Stimulated activated CD4-positive, alpha-beta T cell treated with anti-CD3 and anti-CD28 coated beads, TNF-alpha, amount 100 ng/mL, for 1 hour (primary cell): ENCODE results near the gene TBC1D13.
"Not testable (repeated sequence)": the region's sequence is repeated elsewhere in the genome, so short reads cannot be mapped to it uniquely, and the experiment has no call there.

Source experiments
- DNase-seq, 3 donors: peaks; one replicate each; pipeline ENCODE4 v3.0.0-alpha.2; 2020; ENCODE audit warnings: low read depth in 3 of 3, low spot score in 1 of 3

Gene TBC1D13

DNA sequence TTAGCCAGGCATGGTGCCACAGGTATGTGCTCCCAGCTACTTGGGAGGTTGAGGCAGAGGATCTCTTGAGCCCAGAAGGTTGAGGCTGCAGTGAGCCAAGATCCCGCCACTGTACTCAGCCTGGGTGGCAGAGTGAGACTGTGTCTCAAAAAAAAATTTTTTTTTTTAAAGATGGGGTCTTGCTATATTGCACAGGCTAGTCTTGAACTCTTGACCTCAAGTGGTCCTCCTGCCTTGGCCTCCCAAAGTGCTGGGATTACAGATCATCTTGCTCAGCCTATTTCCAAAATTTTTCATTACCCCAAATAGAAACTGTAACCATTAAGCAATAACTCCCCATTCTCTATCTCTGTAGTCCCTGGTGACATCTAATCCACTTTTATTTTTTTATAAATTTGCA lies 4.4 kb upstream of the TBC1D13 start:
- DNase-seq, result no peak

DNA sequence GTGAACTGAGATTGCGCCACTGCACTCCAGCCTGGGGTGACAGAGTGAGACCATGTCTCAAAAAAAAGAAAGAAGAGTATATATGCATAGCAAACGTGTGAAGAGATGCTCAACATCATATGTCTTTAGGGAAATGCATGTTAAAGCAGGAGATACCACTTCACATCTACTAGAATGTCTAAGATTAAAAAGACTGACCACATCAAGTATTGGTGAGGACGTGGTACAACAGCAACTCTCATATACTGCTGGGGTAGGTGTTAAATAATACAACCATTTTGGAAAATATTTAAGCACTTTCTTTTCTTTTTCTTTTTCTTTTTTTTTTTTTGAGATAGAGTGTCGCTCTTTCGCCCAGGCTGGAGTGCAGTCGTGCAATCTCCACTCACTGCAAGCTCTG lies 1.6 kb upstream of the TBC1D13 start:
- DNase-seq, result no peak

DNA sequence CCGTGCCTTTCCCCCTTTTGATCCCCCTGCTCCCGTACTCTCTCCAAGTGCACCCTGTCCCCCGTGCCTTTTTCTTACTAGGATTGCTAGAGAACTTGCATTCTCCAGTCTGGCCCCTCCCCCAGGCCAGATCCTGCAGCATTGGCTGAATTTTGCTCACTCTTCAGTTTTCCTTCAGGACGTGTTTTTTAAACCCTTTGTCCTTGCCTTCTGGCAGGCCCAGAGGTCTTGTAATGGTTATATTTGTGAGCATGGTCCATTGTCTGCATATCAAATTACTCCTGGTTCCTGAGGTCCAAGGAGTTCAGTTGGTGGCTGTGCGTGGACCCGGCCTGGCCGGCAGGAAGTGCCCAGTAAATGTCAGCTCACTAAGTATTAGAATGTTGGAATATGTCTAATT lies 606 bp downstream of the TBC1D13 start:
- no peak for DNase-seq

- no peak for DNase-seq
Measured at GRCh38 chr9:128788445-128788844, 1.4 kb downstream of the TBC1D13 start.

DNA sequence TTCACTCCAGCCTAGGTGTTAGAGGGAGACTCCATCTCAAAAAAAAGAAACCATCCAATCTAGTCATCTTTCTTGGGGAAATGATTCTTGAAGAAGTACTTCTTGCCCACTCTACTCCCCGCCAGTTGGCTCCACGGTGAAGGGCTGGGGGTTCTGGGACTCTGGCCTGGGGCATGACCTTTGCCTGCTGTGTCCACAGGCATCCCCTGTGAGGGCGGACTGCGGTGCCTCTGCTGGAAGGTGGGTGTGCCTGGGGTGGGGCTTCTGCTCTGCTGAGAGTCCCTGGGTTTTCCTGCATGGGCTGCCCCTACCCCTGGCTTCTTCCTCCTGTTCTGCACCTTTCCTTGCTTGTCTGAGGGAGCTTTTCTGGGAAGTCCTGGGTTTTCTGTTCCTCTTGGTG lies 3.5 kb downstream of the TBC1D13 start:
- no peak for DNase-seq

GRCh38 chr9:128792134-128792533 lies 5.1 kb downstream of the TBC1D13 start:
- no peak for DNase-seq

DNA sequence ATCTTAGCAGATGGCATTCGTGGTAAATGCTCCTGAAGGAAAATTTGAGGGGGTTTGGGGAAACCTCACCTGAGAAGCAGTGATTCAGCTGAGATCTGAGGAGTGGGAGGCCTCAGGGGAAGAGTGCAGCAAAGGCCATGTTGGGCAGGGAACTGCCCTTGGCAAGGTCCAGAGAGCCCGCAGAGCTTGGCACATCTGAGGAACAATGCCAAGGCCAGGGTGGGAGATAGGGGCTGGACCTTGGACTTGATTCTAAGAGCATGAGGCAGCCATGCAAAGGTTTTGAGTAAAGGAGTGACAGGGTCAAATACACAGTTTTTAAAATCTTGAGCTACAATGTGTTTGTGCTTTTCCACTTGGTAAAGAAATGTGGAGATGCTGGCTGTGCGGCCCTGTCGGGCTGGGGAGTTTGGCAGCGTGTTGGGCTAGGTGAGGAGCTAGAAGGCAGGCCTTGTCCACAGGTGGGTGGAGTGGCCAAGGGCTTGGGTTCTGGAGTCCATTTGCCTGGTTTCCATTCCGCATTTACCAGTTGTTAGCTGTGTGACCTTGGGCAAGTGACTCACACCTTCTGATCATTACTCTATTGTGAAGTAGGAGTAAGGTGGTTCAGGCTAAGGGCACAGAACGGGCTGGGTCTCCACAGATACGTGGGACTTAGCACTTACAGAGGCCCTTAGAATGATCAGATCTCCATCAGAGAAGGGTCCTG lies 6.1 kb downstream of the TBC1D13 start:
- DNase-seq, result no peak

DNA sequence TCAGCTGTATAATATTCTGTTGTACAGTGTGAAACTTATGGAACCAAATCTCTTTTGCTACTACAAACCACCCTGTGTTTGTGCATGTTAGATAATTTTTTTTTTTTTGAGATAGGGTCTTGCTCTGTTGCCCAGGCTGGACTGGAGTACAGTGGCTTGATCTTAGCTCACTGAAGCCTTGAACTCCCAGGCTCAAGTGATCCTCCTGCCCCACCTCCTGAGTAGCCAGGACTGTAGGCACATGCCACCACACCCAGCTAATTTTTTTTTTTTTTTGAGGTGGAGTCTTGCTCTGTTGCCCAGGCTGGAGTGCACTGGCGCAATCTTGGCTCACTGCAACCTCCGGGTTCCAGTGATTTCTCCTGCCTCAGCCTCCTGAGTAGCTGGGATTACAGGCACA lies 7.9 kb downstream of the TBC1D13 start:
- DNase-seq, result not testable (repeated sequence)

- DNase-seq, result no peak
Measured at GRCh38 chr9:128798896-128799295, 11.8 kb downstream of the TBC1D13 start.

DNA sequence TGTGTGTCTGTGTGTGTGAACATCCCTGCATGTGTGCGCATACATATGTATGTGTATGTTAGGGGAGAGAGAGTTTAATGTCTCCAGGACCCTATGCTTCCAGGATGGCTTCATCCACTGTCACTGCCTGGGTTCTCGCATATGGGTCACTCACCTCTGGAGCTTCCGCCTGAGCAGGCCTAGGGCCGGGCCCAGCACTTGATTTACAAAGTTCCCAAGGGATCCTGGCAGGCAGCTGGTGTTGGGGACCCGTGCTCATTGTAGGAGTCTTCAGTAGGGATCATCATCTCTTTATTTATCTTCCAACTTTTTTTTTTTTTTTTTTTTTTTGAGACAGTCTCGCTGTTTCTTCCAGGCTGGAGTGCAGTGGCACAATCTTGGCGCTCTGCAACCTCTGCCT lies 13.0 kb downstream of the TBC1D13 start:
- no peak for DNase-seq

- no peak for DNase-seq
Measured at GRCh38 chr9:128802482-128802881, 15.4 kb downstream of the TBC1D13 start.

- no peak for DNase-seq
Measured at GRCh38 chr9:128805661-128806060, 18.6 kb downstream of the TBC1D13 start.

DNA sequence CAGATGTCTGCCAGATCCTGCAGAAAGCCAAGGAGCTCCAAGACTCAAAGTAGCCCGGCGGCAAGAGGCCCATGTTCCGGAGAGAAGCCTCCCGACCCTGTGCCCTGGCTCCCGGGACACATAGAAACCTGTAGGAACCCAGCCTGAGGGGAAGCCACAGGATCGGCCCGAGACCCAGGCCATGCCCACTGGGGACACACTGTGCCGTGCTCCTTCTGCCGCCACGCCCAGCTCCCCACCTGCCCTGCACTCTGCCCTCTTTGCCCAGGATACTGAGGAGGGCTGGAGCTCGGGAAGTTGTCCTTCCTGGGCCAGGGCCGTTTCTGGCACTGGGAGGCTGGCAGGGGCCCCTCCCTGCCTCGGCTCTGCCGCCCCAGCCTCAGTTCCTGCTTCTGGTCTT lies 20.8 kb downstream of the TBC1D13 start:
- DNase-seq, result no peak

DNA sequence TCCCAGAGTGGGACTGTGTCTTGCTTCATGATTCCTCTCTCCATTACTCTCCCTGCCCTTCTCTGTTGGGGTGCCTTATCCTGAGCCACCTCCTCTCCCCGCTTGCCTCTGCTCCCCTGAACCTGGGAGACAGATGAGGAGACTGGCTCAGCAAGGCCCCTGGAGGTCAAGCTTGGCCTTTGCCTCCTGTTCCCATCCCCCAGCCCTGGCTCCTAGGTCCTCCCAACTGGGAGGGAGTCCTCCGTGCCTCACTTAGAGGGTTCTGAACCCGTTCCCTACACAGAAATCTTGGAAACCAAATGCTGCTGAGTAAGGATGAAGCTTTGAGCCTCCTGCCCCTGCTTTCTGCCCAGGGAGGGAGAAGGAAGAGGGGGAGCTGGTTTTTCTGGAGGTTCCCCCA lies 21.5 kb downstream of the TBC1D13 start:
- no peak for DNase-seq

- no peak for DNase-seq
Measured at GRCh38 chr9:128809036-128809599, 22.1 kb downstream of the TBC1D13 start.

GRCh38 chr9:128809831-128810230 lies 22.8 kb downstream of the TBC1D13 start:
- DNase-seq, result no peak

GRCh38 chr9:128810873-128811272 lies 23.8 kb downstream of the TBC1D13 start:
- DNase-seq, result no peak

DNA sequence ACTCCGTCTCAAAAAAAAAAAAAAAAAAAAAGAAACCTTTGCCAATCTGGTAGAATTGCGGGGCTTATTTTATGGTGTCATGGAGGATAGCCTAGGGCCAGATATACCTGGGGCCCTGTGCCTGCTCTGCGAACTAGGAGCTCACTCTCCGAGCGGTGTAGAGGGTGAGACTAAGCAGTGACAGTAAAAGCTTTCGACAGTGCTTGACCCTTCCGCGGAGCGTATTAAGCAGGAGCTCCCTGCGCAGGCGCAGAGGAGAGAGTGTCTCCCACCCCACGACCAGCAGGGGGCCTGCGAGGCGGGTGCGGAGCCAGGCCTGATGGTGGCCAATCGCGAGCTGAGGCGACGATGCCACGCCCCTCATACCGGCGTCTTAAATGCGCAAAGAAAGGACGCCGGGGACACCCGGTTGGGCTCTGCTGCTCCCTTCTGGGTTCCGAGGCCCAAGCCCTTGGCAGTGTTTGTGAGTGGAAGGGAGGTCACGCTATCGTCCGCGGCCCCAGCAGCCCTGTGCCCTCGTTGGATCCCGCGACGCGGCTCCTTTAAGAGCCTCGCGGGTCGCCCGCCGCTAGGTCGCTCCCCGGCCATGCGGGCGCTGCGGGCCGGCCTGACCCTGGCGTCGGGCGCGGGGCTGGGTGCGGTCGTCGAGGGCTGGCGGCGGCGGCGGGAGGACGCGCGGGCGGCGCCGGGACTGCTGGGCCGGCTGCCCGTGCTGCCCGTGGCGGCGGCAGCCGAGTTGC lies 31.2 kb downstream of the TBC1D13 start, which contains the start of gene ENDOG:
TSS of gene ENDOG (plus strand) at position 402 of the 740 bp plus-strand sequence. CDS start at position 587, 185 bp downstream.
- peak; percentile 90 to 96 (median 94) for DNase-seq

GRCh38 chr9:128818839-128819715 lies 32.0 kb downstream of the TBC1D13 start:
- no peak for DNase-seq

- DNase-seq, result no peak
Measured at GRCh38 chr9:128819716-128820664, 32.9 kb downstream of the TBC1D13 start.
